Measurements from ENCODE around the gene VBP1. TPM values are rescaled to one million over a fixed set of nuclear protein-coding genes. Genes with fewer than 3 reads are reported as not detected.
A peak's percentile ranks its signal among the peaks of the same experiment; 100 is the strongest.

VBP1 gene
- total RNA-seq, 1 donor from 2014 or later, result 52.3 TPM

GRCh38 chrX:155225774-155226173 is 9.5 kb downstream of the VBP1 start:
- H3K36me3 Mint-ChIP-seq, result peaks cover 25% of the 10 kb centered on the region
- no peaks in the 10 kb centered on the region for H3K4me1 Mint-ChIP-seq (ENCODE audit: unreplicated experiment)
- H3K27ac Mint-ChIP-seq, result no peak overlapping the region
- H3K27me3 Mint-ChIP-seq, result no peaks in the 10 kb centered on the region
- no peak for TF ChIP-seq CTCF (conservative IDR thresholded peaks at IDR 0.05)
- H3K4me3 Mint-ChIP-seq, result no peak overlapping the region
- no peak for DNase-seq (ENCODE audit: extremely low spot score, unreplicated experiment)
- H3K9me3 Mint-ChIP-seq, result no peaks in the 10 kb centered on the region

GRCh38 chrX:155231163-155231562 is 14.9 kb downstream of the VBP1 start:
- DNase-seq (ENCODE audit: extremely low spot score, unreplicated experiment), result no peak
- no peaks in the 10 kb centered on the region for H3K4me1 Mint-ChIP-seq (ENCODE audit: unreplicated experiment)
- no peak overlapping the region for H3K4me3 Mint-ChIP-seq
- no peaks in the 10 kb centered on the region for H3K9me3 Mint-ChIP-seq
- peak overlapping the region; percentile 30 for H3K27ac Mint-ChIP-seq
- H3K27me3 Mint-ChIP-seq, result no peaks in the 10 kb centered on the region
- H3K36me3 Mint-ChIP-seq, result peaks cover 14% of the 10 kb centered on the region
- TF ChIP-seq CTCF (conservative IDR thresholded peaks at IDR 0.05), result no peak

- TF ChIP-seq CTCF (conservative IDR thresholded peaks at IDR 0.05), result no peak
- Mint-ChIP-seq H3K27me3 (no peaks in the 10 kb centered on the region), H3K27ac (no peak overlapping the region), H3K9me3 (no peaks in the 10 kb centered on the region), H3K4me3 (no peak overlapping the region), H3K36me3 (peaks cover 9% of the 10 kb centered on the region), H3K4me1 (ENCODE audit: unreplicated experiment) (no peaks in the 10 kb centered on the region)
- DNase-seq (ENCODE audit: extremely low spot score, unreplicated experiment), result no peak
Measured at GRCh38 chrX:155235891-155236290, 19.6 kb downstream of the VBP1 start.

- Mint-ChIP-seq H3K4me1 (ENCODE audit: unreplicated experiment) (no peaks in the 10 kb centered on the region), H3K27ac (no peak overlapping the region), H3K4me3 (no peak overlapping the region), H3K9me3 (no peaks in the 10 kb centered on the region), H3K36me3 (peaks cover 4% of the 10 kb centered on the region), H3K27me3 (no peaks in the 10 kb centered on the region)
- DNase-seq (ENCODE audit: extremely low spot score, unreplicated experiment), result no peak
- TF ChIP-seq CTCF (conservative IDR thresholded peaks at IDR 0.05), result no peak
Measured at GRCh38 chrX:155237719-155238118, 21.5 kb downstream of the VBP1 start.

- H3K36me3 Mint-ChIP-seq, result no peaks in the 10 kb centered on the region
- no peak for TF ChIP-seq CTCF (conservative IDR thresholded peaks at IDR 0.05)
- H3K4me3 Mint-ChIP-seq, result no peak overlapping the region
- H3K9me3 Mint-ChIP-seq, result no peaks in the 10 kb centered on the region
- H3K4me1 Mint-ChIP-seq (ENCODE audit: unreplicated experiment), result no peaks in the 10 kb centered on the region
- no peak overlapping the region for H3K27ac Mint-ChIP-seq
- H3K27me3 Mint-ChIP-seq, result no peaks in the 10 kb centered on the region
- DNase-seq (ENCODE audit: extremely low spot score, unreplicated experiment), result no peak
Measured at GRCh38 chrX:155242300-155242699, 26.0 kb downstream of the VBP1 start.

- no peaks in the 10 kb centered on the region for H3K9me3 Mint-ChIP-seq
- H3K27me3 Mint-ChIP-seq, result no peaks in the 10 kb centered on the region
- no peak overlapping the region for H3K4me3 Mint-ChIP-seq
- no peak for DNase-seq (ENCODE audit: extremely low spot score, unreplicated experiment)
- H3K27ac Mint-ChIP-seq, result no peak overlapping the region
- no peaks in the 10 kb centered on the region for H3K4me1 Mint-ChIP-seq (ENCODE audit: unreplicated experiment)
- TF ChIP-seq CTCF (conservative IDR thresholded peaks at IDR 0.05), result no peak
- no peaks in the 10 kb centered on the region for H3K36me3 Mint-ChIP-seq
Measured at GRCh38 chrX:155246748-155247147, 30.5 kb downstream of the VBP1 start.

Measured in type B pancreatic cell (in vitro differentiated cells).